BJ (cell line): ENCODE results near the gene OR52H1. TPM values are rescaled to one million over a fixed set of nuclear protein-coding genes. Genes with fewer than 3 reads are reported as not detected.

Experiments used
- CTCF ChIA-PET: fragments of 350-600 bp; formaldehyde crosslinking; extraction: SDS; loops from one replicate; lab custom pipeline; 2021; ENCODE audit warnings: antibody characterized with exemption, inconsistent platforms; lab: Yijun Ruan, JAX
- POLR2A ChIA-PET: fragments of 300-600 bp; sonication (Branson Sonifier 250); formaldehyde crosslinking; extraction: SDS; loops from one replicate; lab custom pipeline; 2021; ENCODE audit warnings: antibody characterized with exemption; lab: Charles Lee
- DNase-seq: peaks from one replicate; pipeline ENCODE4 v3.0.0-alpha.2; 2011; ENCODE audit warnings: low read depth
- H3K27me3 ChIP-seq: 2 replicates; pipeline ENCODE4 v1.6.0; 2011; ENCODE audit warnings: low read length; ENCODE audit not compliant: control insufficient read depth, insufficient read depth
- H3K36me3 ChIP-seq: 2 replicates; pipeline ENCODE4 v1.5.1; 2011; ENCODE audit warnings: low read length; ENCODE audit not compliant: control insufficient read depth, insufficient read depth
- H3K4me3 ChIP-seq: 2 replicates; pipeline ENCODE4 v1.5.1; 2011; ENCODE audit warnings: low read depth, mild to moderate bottlenecking, control low read depth, low read length
- CTCF ChIP-seq: IDR thresholded peaks from 2 replicates; pipeline ENCODE4 v1.5.1; 2011; ENCODE audit warnings: low read depth, mild to moderate bottlenecking, control low read depth, inconsistent platforms, low read length, moderate library complexity; ENCODE audit not compliant: insufficient read depth
- polyA plus RNA-seq: library from polyadenylated mRNA; depleted of rRNA; stranded (reverse); fragments of >200 nt; gene quantifications from 2 replicates; pipeline ENCODE4 v1.2.3, GENCODE V29; 2011

The OR52H1 gene
- polyA plus RNA-seq, 1 experiment, result not detected

GRCh38 chr11:5509803-5510202 is 38.5 kb downstream of the OR52H1 start, which contains the start of gene UBQLN3:
Gene UBQLN3 (minus strand): TSS chr11:5509957. CDS start chr11:5509558, 399 bp downstream.
- POLR2A ChIA-PET, result no interaction called here
- no peak for TF ChIP-seq CTCF

GRCh38 chr11:5508605-5509004 is 39.7 kb downstream of the OR52H1 start:
- H3K36me3 ChIP-seq, result no peaks in the 10 kb centered on the region
- no peaks in the 10 kb centered on the region for H3K27me3 ChIP-seq
- CTCF ChIA-PET, result no interaction called here
- no peak for DNase-seq
- no peak for TF ChIP-seq CTCF
- H3K4me3 ChIP-seq, result no peak overlapping the region
- POLR2A ChIA-PET, result no interaction called here

More at GRCh38 chr11:5509803-5510202, 38.5 kb downstream of the OR52H1 start, which contains the start of gene UBQLN3:
- Histone ChIP-seq H3K27me3 (no peaks in the 10 kb centered on the region), H3K36me3 (no peaks in the 10 kb centered on the region), H3K4me3 (no peak within 1 kb of the TSS)
- CTCF ChIA-PET, result no interaction called here
- no peak for DNase-seq

- no peak for TF ChIP-seq CTCF
- H3K4me3 ChIP-seq, result no peak overlapping the region
- H3K36me3 ChIP-seq, result no peaks in the 10 kb centered on the region
- ChIA-PET CTCF (interaction anchor here (0.7 kb wide), 1 partner anchor 11 kb away, joined by 3 read pairs; no protein-coding TSS in a partner anchor), POLR2A (no interaction called here)
- no peak for DNase-seq
- no peaks in the 10 kb centered on the region for H3K27me3 ChIP-seq
Measured at GRCh38 chr11:5507933-5508305, 40.4 kb downstream of the OR52H1 start.

- ChIA-PET CTCF (interaction anchor here (0.7 kb wide), 1 partner anchor 10 kb away, joined by 3 read pairs; no protein-coding TSS in a partner anchor), POLR2A (no interaction called here)
- no peaks in the 10 kb centered on the region for H3K36me3 ChIP-seq
- no peak for TF ChIP-seq CTCF
- H3K4me3 ChIP-seq, result no peak overlapping the region
- H3K27me3 ChIP-seq, result no peaks in the 10 kb centered on the region
- DNase-seq, result no peak
Measured at GRCh38 chr11:5507177-5507932, 41.0 kb downstream of the OR52H1 start.

- DNase-seq, result no peak
- CTCF ChIA-PET, result no interaction called here
- no peaks in the 10 kb centered on the region for H3K36me3 ChIP-seq
- TF ChIP-seq CTCF, result no peak
- POLR2A ChIA-PET, result no interaction called here
- no peaks in the 10 kb centered on the region for H3K27me3 ChIP-seq
- H3K4me3 ChIP-seq, result no peak overlapping the region
Measured at GRCh38 chr11:5505363-5506048, 42.8 kb downstream of the OR52H1 start.
